ENCODE measurements around the gene RANBP3L. TPM values are rescaled to one million over a fixed set of nuclear protein-coding genes. Genes with fewer than 3 reads are reported as not detected.
A peak's percentile ranks its signal among the peaks of the same experiment; 100 is the strongest.

RANBP3L gene
- total and polyA plus RNA-seq, 9 of the 15 experiments (the other 6 are each of a cell fraction or from before 2014, with no cell fraction given): 0.01 to 0.06 TPM; not detected in 7

DNA sequence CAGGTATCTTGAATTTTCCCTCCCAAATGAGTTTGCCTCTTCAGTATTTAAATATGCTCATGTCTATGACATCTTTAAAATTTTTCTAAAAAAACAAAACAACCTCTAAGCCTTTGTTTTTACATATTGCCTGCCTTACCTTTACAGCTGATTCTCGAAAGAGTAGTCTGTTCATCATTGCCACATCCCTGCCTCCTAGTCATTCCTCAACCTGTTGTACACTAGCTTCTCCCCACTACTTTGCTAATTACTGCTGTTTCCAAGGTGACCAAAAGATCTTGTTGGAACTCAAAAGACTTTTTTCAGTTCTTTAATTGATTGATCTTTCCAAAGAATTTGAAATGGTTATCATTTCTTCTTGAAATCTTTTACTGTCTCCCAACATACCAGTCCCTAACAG lies 58.0 kb downstream of the RANBP3L start:
- FAIRE-seq (no peak), DNase-seq (ENCODE audit: extremely low read depth in 1 of 4, low spot score in 3 of 4) (no peak), ATAC-seq (no peak)
- Histone ChIP-seq H3K4me3 (no peak overlapping the region), H4K20me1 (replicated peaks; ENCODE audit: control insufficient read depth, insufficient read depth, low read length) (no peaks in the 10 kb centered on the region), H3K36me3 (ENCODE audit: control insufficient read depth, insufficient read depth, low read length) (no peaks in the 10 kb centered on the region), H3K27ac (ENCODE audit: extremely low read depth, low read depth, low read length) (no peak overlapping the region), H3K4me2 (ENCODE audit: insufficient read depth, low read length) (no peak overlapping the region), H2AFZ (ENCODE audit: low read depth, low read length) (no peak overlapping the region), H3K4me1 (replicated peaks in 1 of 2; ENCODE audit: control insufficient read depth in 2 of 2, insufficient read depth in 2 of 2, low read length in 2 of 2) (peaks cover 20 to 21% of the 10 kb centered on the region in 2 experiments), H3K9me3 (replicated peaks; ENCODE audit: control insufficient read depth, insufficient read depth, low read depth, low read length) (peaks cover 6% of the 10 kb centered on the region; the same call in 1 of the 2 replicates), H3K27me3 (ENCODE audit: control insufficient read depth in 2 of 2, insufficient read depth in 2 of 2, low read length in 2 of 2) (no peaks in the 10 kb centered on the region), H3K79me2 (ENCODE audit: control insufficient read depth, insufficient read depth, low read length) (peaks cover 32% of the 10 kb centered on the region), H3K9ac (ENCODE audit: insufficient read depth in 1 of 2, low read depth in 2 of 2, low read length in 2 of 2) (no peak overlapping the region), H3K9me1 (ENCODE audit: control insufficient read depth, insufficient read depth, low read length) (no peaks in the 10 kb centered on the region)
- in situ Hi-C loops (cut with MboI): no loop called here
- no TSS peak for BruUV-seq (replicated peaks)
- TF ChIP-seq HNRNPUL1 (IDR thresholded peaks at IDR 0.05; ENCODE audit: low read length) (no peak), RFX1 (IDR thresholded peaks at IDR 0.05) (0 out of 2 replicates have a peak, but pooled peaks have one; percentile 11), GATA2 (CRISPR knock-in tag; IDR thresholded peaks at IDR 0.05) (no peak)
- 85% methylated on average over 1 of the region's 1 CpG for WGBS (ENCODE audit: insufficient coverage, low coverage, missing lambda C conversion rate)
- ChIA-PET CTCF (ENCODE audit: low intra/inter-chr PET ratio) (no interaction called here), POLR2A (interaction anchor here (1.1 to 9.0 kb wide), 3 partner anchors 9 to 14 kb away, joined by 3 to 71 read pairs (median 7); no protein-coding TSS in a partner anchor)
- intact Hi-C loops (cut with micrococcal nuclease): loop anchor here (2.0 to 10.0 kb wide), 2 partner anchors 65 to 451 kb away; no protein-coding TSS in a partner anchor

Data from K562 (cell line).